A673 (cell line): Measurements from ENCODE around the gene TMEM203.

ENCODE experiments used
- CTCF ChIP-seq: fragments of 300-800, 200-600 bp; sonication (generic); conservative IDR thresholded peaks from 2 replicates; pipeline ENCODE4 v1.5.1; 2017; ENCODE audit warnings: low read depth, mild to moderate bottlenecking, antibody characterized with exemption, low read length, moderate library complexity, mixed read lengths
- EZH2 ChIP-seq: fragments of 200-600 bp; sonication (generic); IDR thresholded peaks from 2 replicates; pipeline ENCODE4 v1.6.1; 2017; ENCODE audit warnings: borderline replicate concordance, low read depth, mild to moderate bottlenecking, mixed read lengths, antibody characterized with exemption, low read length; ENCODE audit not compliant: poor library complexity, severe bottlenecking

GRCh38 chr9:137228968-137229896, 23.8 kb upstream of the TMEM203 start:
- TF ChIP-seq CTCF (no peak), EZH2 (no peak)
